Measurements from ENCODE around the gene ATP4A.
A peak's percentile ranks its signal among the peaks of the same experiment; 100 is the strongest.

The ATP4A gene

GRCh38 chr19:35533822-35534392 is 29.6 kb downstream of the ATP4A start:
- H3K27ac Mint-ChIP-seq: no peak overlapping the region
- peak overlapping the region; percentile 50 for H3K4me3 Mint-ChIP-seq
- H3K4me1 Mint-ChIP-seq (ENCODE audit: low read depth): peaks cover 18% of the 10 kb centered on the region
- no peaks in the 10 kb centered on the region for H3K9me3 Mint-ChIP-seq
- no peaks in the 10 kb centered on the region for H3K36me3 Mint-ChIP-seq (ENCODE audit: low read depth)
- peaks cover 62% of the 10 kb centered on the region for H3K27me3 Mint-ChIP-seq
- intact Hi-C loops (cut with micrococcal nuclease): no loop called here

- no peaks in the 10 kb centered on the region for H3K9me3 Mint-ChIP-seq
- H3K27me3 Mint-ChIP-seq: peaks cover 67% of the 10 kb centered on the region
- intact Hi-C loops (cut with micrococcal nuclease): no loop called here
- H3K36me3 Mint-ChIP-seq (ENCODE audit: low read depth): no peaks in the 10 kb centered on the region
- H3K27ac Mint-ChIP-seq: peak within 1 kb of the TSS; percentile 65
- peak within 1 kb of the TSS; percentile 50 for H3K4me3 Mint-ChIP-seq
- peaks cover 21% of the 10 kb centered on the region for H3K4me1 Mint-ChIP-seq (ENCODE audit: low read depth)
Measured at GRCh38 chr19:35533201-35533821, 30.1 kb downstream of the ATP4A start, which contains the start of gene GAPDHS. Gene GAPDHS, plus strand, starts transcription at chr19:35533456. Its CDS starts 72 bp downstream, at chr19:35533528.

- Mint-ChIP-seq H3K4me1 (ENCODE audit: low read depth) (peaks cover 22% of the 10 kb centered on the region), H3K9me3 (no peaks in the 10 kb centered on the region), H3K4me3 (no peak overlapping the region), H3K36me3 (ENCODE audit: low read depth) (no peaks in the 10 kb centered on the region), H3K27ac (peak overlapping the region; percentile 23), H3K27me3 (peaks cover 63% of the 10 kb centered on the region)
- intact Hi-C loops (cut with micrococcal nuclease): no loop called here
Measured at GRCh38 chr19:35531291-35531690, 32.2 kb downstream of the ATP4A start.

GRCh38 chr19:35529241-35530218 is 33.9 kb downstream of the ATP4A start:
- Mint-ChIP-seq H3K4me3 (no peak overlapping the region), H3K4me1 (ENCODE audit: low read depth) (peaks cover 22% of the 10 kb centered on the region), H3K36me3 (ENCODE audit: low read depth) (no peaks in the 10 kb centered on the region), H3K9me3 (no peaks in the 10 kb centered on the region), H3K27me3 (peaks cover 50% of the 10 kb centered on the region), H3K27ac (no peak overlapping the region)
- intact Hi-C loops (cut with micrococcal nuclease): no loop called here

- Mint-ChIP-seq H3K36me3 (ENCODE audit: low read depth) (no peaks in the 10 kb centered on the region), H3K27ac (no peak within 1 kb of the TSS), H3K9me3 (no peaks in the 10 kb centered on the region), H3K4me1 (ENCODE audit: low read depth) (peaks cover 13% of the 10 kb centered on the region), H3K27me3 (peaks cover 45% of the 10 kb centered on the region), H3K4me3 (no peak within 1 kb of the TSS)
- intact Hi-C loops (cut with micrococcal nuclease): no loop called here
Measured at GRCh38 chr19:35528218-35529038, 35.0 kb downstream of the ATP4A start, which contains the start of gene SBSN. Gene SBSN, minus strand, starts transcription at chr19:35528311. Its CDS starts 30 bp downstream, at chr19:35528281.

- intact Hi-C loops (cut with micrococcal nuclease): no loop called here
- Mint-ChIP-seq H3K4me3 (no peak overlapping the region), H3K9me3 (no peaks in the 10 kb centered on the region), H3K27me3 (peaks cover 30% of the 10 kb centered on the region), H3K27ac (no peak overlapping the region), H3K4me1 (ENCODE audit: low read depth) (peaks cover 4% of the 10 kb centered on the region), H3K36me3 (ENCODE audit: low read depth) (no peaks in the 10 kb centered on the region)
Measured at GRCh38 chr19:35525873-35526272, 37.6 kb downstream of the ATP4A start.

- Mint-ChIP-seq H3K27ac (no peak overlapping the region), H3K27me3 (peaks cover 23% of the 10 kb centered on the region), H3K36me3 (ENCODE audit: low read depth) (no peaks in the 10 kb centered on the region), H3K4me1 (ENCODE audit: low read depth) (peaks cover 8% of the 10 kb centered on the region), H3K9me3 (no peaks in the 10 kb centered on the region), H3K4me3 (no peak overlapping the region)
- intact Hi-C loops (cut with micrococcal nuclease): no loop called here
Measured at GRCh38 chr19:35524181-35524837, 39.1 kb downstream of the ATP4A start.

GRCh38 chr19:35522745-35523327 is 40.6 kb downstream of the ATP4A start:
- intact Hi-C loops (cut with micrococcal nuclease): no loop called here
- Mint-ChIP-seq H3K36me3 (ENCODE audit: low read depth) (no peaks in the 10 kb centered on the region), H3K4me1 (ENCODE audit: low read depth) (peaks cover 8% of the 10 kb centered on the region), H3K4me3 (no peak overlapping the region), H3K27ac (no peak overlapping the region), H3K9me3 (no peaks in the 10 kb centered on the region), H3K27me3 (peaks cover 18% of the 10 kb centered on the region)

- intact Hi-C loops (cut with micrococcal nuclease): no loop called here
Measured at GRCh38 chr19:35521124-35521743, 42.2 kb downstream of the ATP4A start.

GRCh38 chr19:35519291-35519690 is 44.2 kb downstream of the ATP4A start:
- Mint-ChIP-seq H3K9me3 (no peaks in the 10 kb centered on the region), H3K36me3 (ENCODE audit: low read depth) (no peaks in the 10 kb centered on the region), H3K27ac (no peak overlapping the region)

More at GRCh38 chr19:35521124-35521743, 42.2 kb downstream of the ATP4A start:
- H3K27ac Mint-ChIP-seq: no peak overlapping the region
- H3K27me3 Mint-ChIP-seq: peaks cover 22% of the 10 kb centered on the region
- H3K36me3 Mint-ChIP-seq (ENCODE audit: low read depth): no peaks in the 10 kb centered on the region
- H3K4me3 Mint-ChIP-seq: no peak overlapping the region
- peaks cover 8% of the 10 kb centered on the region for H3K4me1 Mint-ChIP-seq (ENCODE audit: low read depth)
- no peaks in the 10 kb centered on the region for H3K9me3 Mint-ChIP-seq

GRCh38 chr19:35518313-35518712 is 45.1 kb downstream of the ATP4A start:
- H3K27ac Mint-ChIP-seq: no peak overlapping the region
- no peaks in the 10 kb centered on the region for H3K36me3 Mint-ChIP-seq (ENCODE audit: low read depth)
- H3K27me3 Mint-ChIP-seq: peaks cover 27% of the 10 kb centered on the region
- intact Hi-C loops (cut with micrococcal nuclease): no loop called here
- no peaks in the 10 kb centered on the region for H3K9me3 Mint-ChIP-seq
- peaks cover 8% of the 10 kb centered on the region for H3K4me1 Mint-ChIP-seq (ENCODE audit: low read depth)
- no peak overlapping the region for H3K4me3 Mint-ChIP-seq

More at GRCh38 chr19:35519291-35519690, 44.2 kb downstream of the ATP4A start:
- Mint-ChIP-seq H3K4me1 (ENCODE audit: low read depth) (peaks cover 8% of the 10 kb centered on the region), H3K4me3 (no peak overlapping the region), H3K27me3 (peaks cover 22% of the 10 kb centered on the region)
- intact Hi-C loops (cut with micrococcal nuclease): no loop called here

- H3K27me3 Mint-ChIP-seq: peaks cover 32% of the 10 kb centered on the region
- no peaks in the 10 kb centered on the region for H3K36me3 Mint-ChIP-seq (ENCODE audit: low read depth)
- H3K4me3 Mint-ChIP-seq: no peak overlapping the region
- H3K4me1 Mint-ChIP-seq (ENCODE audit: low read depth): peaks cover 8% of the 10 kb centered on the region
- H3K27ac Mint-ChIP-seq: no peak overlapping the region
- intact Hi-C loops (cut with micrococcal nuclease): no loop called here
- H3K9me3 Mint-ChIP-seq: no peaks in the 10 kb centered on the region
Measured at GRCh38 chr19:35517342-35517741, 46.1 kb downstream of the ATP4A start.
